Mononuclear cell (primary cell): ENCODE data around the gene COL26A1. TPM values are rescaled to one million over a fixed set of nuclear protein-coding genes. Genes with fewer than 3 reads are reported as not detected.
"Not testable (repeated sequence)": the region's sequence is repeated elsewhere in the genome, so short reads cannot be mapped to it uniquely, and the experiment has no call there.

ENCODE experiments used
- H3K27me3 ChIP-seq: 2 replicates; pipeline ENCODE4 v1.6.0; 2011; ENCODE audit warnings: low read length, control low read depth; ENCODE audit not compliant: insufficient read depth
- H3K4me1 ChIP-seq: 2 replicates; pipeline ENCODE4 v1.5.1; 2011; ENCODE audit warnings: mild to moderate bottlenecking, low read length, control low read depth; ENCODE audit not compliant: insufficient read depth
- H3K4me3 ChIP-seq: 2 replicates; pipeline ENCODE4 v1.5.1; 2011; ENCODE audit warnings: mild to moderate bottlenecking, low read length, moderate library complexity
- H3K9me3 ChIP-seq: 2 replicates; pipeline ENCODE4 v1.5.1; 2011; ENCODE audit warnings: low read depth, mild to moderate bottlenecking, control low read depth, low read length
- total RNA-seq: library from RNA; depleted of rRNA; stranded (reverse); fragments of >200 nt; gene quantifications from one replicate; pipeline ENCODE4 v1.2.3, GENCODE V29; 2012

COL26A1 gene
- total RNA-seq, 1 donor = 0.21 TPM

- H3K27me3 ChIP-seq = no peaks in the 10 kb centered on the region
- no peak overlapping the region for H3K4me3 ChIP-seq
- no peaks in the 10 kb centered on the region for H3K4me1 ChIP-seq
- H3K9me3 ChIP-seq = peaks cover 14% of the 10 kb centered on the region
These were observed 116.5 kb downstream of the COL26A1 start for GRCh38 chr7:101479217-101479616.

- not testable (repeated sequence) for H3K4me3 ChIP-seq, H3K9me3 ChIP-seq, H3K4me1 ChIP-seq, H3K27me3 ChIP-seq
These were observed 123.4 kb downstream of the COL26A1 start for GRCh38 chr7:101486056-101486432.

- no peak overlapping the region for H3K4me3 ChIP-seq
- no peaks in the 10 kb centered on the region for H3K27me3 ChIP-seq
- no peaks in the 10 kb centered on the region for H3K4me1 ChIP-seq
- H3K9me3 ChIP-seq = no peaks in the 10 kb centered on the region
These were observed 123.9 kb downstream of the COL26A1 start for GRCh38 chr7:101486433-101487104.

GRCh38 chr7:101487105-101487458 is 124.4 kb downstream of the COL26A1 start:
- Histone ChIP-seq H3K4me1 (no peaks in the 10 kb centered on the region), H3K27me3 (no peaks in the 10 kb centered on the region), H3K9me3 (no peaks in the 10 kb centered on the region), H3K4me3 (no peak overlapping the region)

GRCh38 chr7:101487753-101488152 is 125.1 kb downstream of the COL26A1 start:
- Histone ChIP-seq H3K27me3 (no peaks in the 10 kb centered on the region), H3K4me3 (no peak overlapping the region), H3K4me1 (no peaks in the 10 kb centered on the region), H3K9me3 (no peaks in the 10 kb centered on the region)

GRCh38 chr7:101488826-101489572 is 126.3 kb downstream of the COL26A1 start:
- Histone ChIP-seq H3K27me3 (no peaks in the 10 kb centered on the region), H3K4me1 (no peaks in the 10 kb centered on the region), H3K4me3 (no peak overlapping the region)

GRCh38 chr7:101490439-101490838 is 127.8 kb downstream of the COL26A1 start:
- not testable (repeated sequence) for H3K27me3 ChIP-seq, H3K4me1 ChIP-seq, H3K4me3 ChIP-seq, H3K9me3 ChIP-seq

More at GRCh38 chr7:101488826-101489572, 126.3 kb downstream of the COL26A1 start:
- H3K9me3 ChIP-seq = no peaks in the 10 kb centered on the region

- H3K27me3 ChIP-seq, H3K4me3 ChIP-seq, H3K9me3 ChIP-seq, H3K4me1 ChIP-seq: not testable (repeated sequence)
These were observed 128.8 kb downstream of the COL26A1 start for GRCh38 chr7:101491442-101491841.

- Histone ChIP-seq H3K4me1 (no peaks in the 10 kb centered on the region), H3K9me3 (no peaks in the 10 kb centered on the region), H3K27me3 (no peaks in the 10 kb centered on the region), H3K4me3 (no peak overlapping the region)
These were observed 132.1 kb downstream of the COL26A1 start for GRCh38 chr7:101494602-101495329.

- no peaks in the 10 kb centered on the region for H3K4me1 ChIP-seq
- H3K27me3 ChIP-seq = no peaks in the 10 kb centered on the region
- H3K4me3 ChIP-seq = no peak overlapping the region
- H3K9me3 ChIP-seq = no peaks in the 10 kb centered on the region
These were observed 133.3 kb downstream of the COL26A1 start for GRCh38 chr7:101496017-101496416.

GRCh38 chr7:101501351-101501750 is 138.7 kb downstream of the COL26A1 start:
- no peaks in the 10 kb centered on the region for H3K27me3 ChIP-seq
- H3K4me1 ChIP-seq = peaks cover 5% of the 10 kb centered on the region
- H3K4me3 ChIP-seq = no peak overlapping the region
- H3K9me3 ChIP-seq = no peaks in the 10 kb centered on the region

GRCh38 chr7:101502466-101503098 is 139.9 kb downstream of the COL26A1 start:
- Histone ChIP-seq H3K4me1 (peaks cover 6% of the 10 kb centered on the region), H3K4me3 (no peak overlapping the region), H3K9me3 (no peaks in the 10 kb centered on the region), H3K27me3 (no peaks in the 10 kb centered on the region)

- H3K27me3 ChIP-seq, H3K9me3 ChIP-seq, H3K4me1 ChIP-seq, H3K4me3 ChIP-seq: not testable (repeated sequence)
These were observed 142.8 kb downstream of the COL26A1 start for GRCh38 chr7:101505510-101505909.

GRCh38 chr7:101506531-101506930 is 143.9 kb downstream of the COL26A1 start:
- no peak overlapping the region for H3K4me3 ChIP-seq
- H3K4me1 ChIP-seq = peaks cover 9% of the 10 kb centered on the region
- no peaks in the 10 kb centered on the region for H3K9me3 ChIP-seq
- no peaks in the 10 kb centered on the region for H3K27me3 ChIP-seq

GRCh38 chr7:101507327-101507726 is 144.7 kb downstream of the COL26A1 start:
- H3K4me3 ChIP-seq = no peak overlapping the region

More at GRCh38 chr7:101507327-101507726, 144.7 kb downstream of the COL26A1 start:
- peaks cover 9% of the 10 kb centered on the region for H3K4me1 ChIP-seq
- H3K27me3 ChIP-seq = no peaks in the 10 kb centered on the region
- H3K9me3 ChIP-seq = no peaks in the 10 kb centered on the region
